Liver (tissue), 9 donors: Measurements from ENCODE around the gene SLBP. TPM values are rescaled to one million over a fixed set of nuclear protein-coding genes. Genes with fewer than 3 reads are reported as not detected.
A peak's percentile ranks its signal among the peaks of the same experiment; 100 is the strongest.

ENCODE experiments used
- DNase-seq: peaks from one replicate; pipeline ENCODE4 v3.0.0-alpha.2; 2017; ENCODE audit warnings: low spot score
- H3K27ac ChIP-seq, 2 donors: one replicate each; pipeline ENCODE4 v1.7.0; 2013; ENCODE audit warnings: inconsistent platforms in 2 of 2, low read length in 2 of 2, control low read depth in 1 of 2, low read depth in 1 of 2, mild to moderate bottlenecking in 1 of 2
- H3K27me3 ChIP-seq, 4 donors: one replicate each; pipeline versions ENCODE4 v1.6.1 to v1.7.0; 2013; ENCODE audit warnings: low read length in 3 of 4, inconsistent platforms in 1 of 4, mild to moderate bottlenecking in 1 of 4, moderate library complexity in 1 of 4; ENCODE audit not compliant: control insufficient read depth in 4 of 4, insufficient read depth in 4 of 4
- H3K36me3 ChIP-seq, 4 donors: one replicate each; pipeline versions ENCODE4 v1.6.1 to v1.7.0; 2013; ENCODE audit warnings: low read length in 3 of 4, mild to moderate bottlenecking in 3 of 4, low read depth in 1 of 4, moderate library complexity in 1 of 4; ENCODE audit not compliant: control insufficient read depth in 4 of 4, insufficient read depth in 3 of 4
- H3K4me1 ChIP-seq, 4 donors: one replicate each; pipeline versions ENCODE4 v1.6.1 to v1.7.0; 2013; ENCODE audit warnings: low read length in 3 of 4, mild to moderate bottlenecking in 3 of 4, moderate library complexity in 1 of 4; ENCODE audit not compliant: control insufficient read depth in 4 of 4, insufficient read depth in 4 of 4
- H3K4me3 ChIP-seq, 3 donors: one replicate each; pipeline versions ENCODE4 v1.6.1 to v1.7.0; 2013; ENCODE audit warnings: low read length in 3 of 3, control low read depth in 1 of 3, low read depth in 1 of 3, mild to moderate bottlenecking in 1 of 3
- H3K9ac ChIP-seq, 2 donors: one replicate each; pipeline ENCODE4 v1.7.0; 2013; ENCODE audit warnings: low read length in 2 of 2, mild to moderate bottlenecking in 2 of 2, moderate library complexity in 2 of 2, control low read depth in 1 of 2, low read depth in 1 of 2
- H3K9me3 ChIP-seq, 4 donors: one replicate each; pipeline versions ENCODE4 v1.6.1 to v1.7.0; 2013; ENCODE audit warnings: low read length in 3 of 4; ENCODE audit not compliant: control insufficient read depth in 4 of 4
- ATF3 ChIP-seq: IDR thresholded peaks from 2 replicates; pipeline ENCODE4 v1.6.1; 2016; ENCODE audit warnings: antibody characterized with exemption
- CTCF ChIP-seq: fragments of 150-350 bp; IDR thresholded peaks from 2 replicates; pipeline ENCODE4 v1.5.1; 2017; ENCODE audit warnings: improper control_type of control experiment, low read depth, low read length; ENCODE audit not compliant: missing input control
- EGR1 ChIP-seq, 2 donors: IDR thresholded peaks; 2 replicates each; pipeline ENCODE4 v1.6.1; 2016 to 2018; ENCODE audit warnings: antibody characterized with exemption in 2 of 2, low read depth in 2 of 2
- FOXA2 ChIP-seq: IDR thresholded peaks from 2 replicates; pipeline ENCODE4 v1.6.1; 2016; ENCODE audit warnings: antibody characterized with exemption
- GABPA ChIP-seq, 2 donors: IDR thresholded peaks in 1 of 2; conservative IDR thresholded peaks in 1 of 2; 2 replicates each; pipeline ENCODE4 v1.6.1; 2016; ENCODE audit warnings: antibody characterized with exemption in 2 of 2, mild to moderate bottlenecking in 1 of 2, moderate library complexity in 1 of 2
- HNF4A ChIP-seq, 2 donors: conservative IDR thresholded peaks; 2 replicates each; pipeline ENCODE4 v1.6.1; 2016; ENCODE audit warnings: antibody characterized with exemption in 2 of 2, mild to moderate bottlenecking in 2 of 2
- HNF4G ChIP-seq: IDR thresholded peaks from 2 replicates; pipeline ENCODE4 v1.6.1; 2016; ENCODE audit warnings: antibody characterized with exemption
- JUND ChIP-seq, 2 donors: IDR thresholded peaks; 2 replicates each; pipeline ENCODE4 v1.6.1; 2016; ENCODE audit warnings: antibody characterized with exemption in 2 of 2
- MAX ChIP-seq: IDR thresholded peaks from 2 replicates; pipeline ENCODE4 v1.6.1; 2016; ENCODE audit warnings: antibody characterized with exemption
- NR2F2 ChIP-seq: IDR thresholded peaks from 2 replicates; pipeline ENCODE4 v1.6.1; 2016; ENCODE audit warnings: antibody characterized with exemption
- REST ChIP-seq: IDR thresholded peaks from 2 replicates; pipeline ENCODE4 v1.6.1; 2016; ENCODE audit warnings: antibody characterized with exemption, mild to moderate bottlenecking
- RXRA ChIP-seq, 2 donors: IDR thresholded peaks; 2 replicates each; pipeline ENCODE4 v1.6.1; 2017 to 2018; ENCODE audit warnings: antibody characterized with exemption in 2 of 2, mild to moderate bottlenecking in 1 of 2
- SP1 ChIP-seq: IDR thresholded peaks from 2 replicates; pipeline ENCODE4 v1.6.1; 2018; ENCODE audit warnings: antibody characterized with exemption, mild to moderate bottlenecking
- TAF1 ChIP-seq: conservative IDR thresholded peaks from 2 replicates; pipeline ENCODE4 v1.6.1; 2016; ENCODE audit warnings: antibody characterized with exemption, mild to moderate bottlenecking
- YY1 ChIP-seq: IDR thresholded peaks from 2 replicates; pipeline ENCODE4 v1.6.1; 2016; ENCODE audit warnings: antibody characterized with exemption, mild to moderate bottlenecking
- ZBTB33 ChIP-seq: IDR thresholded peaks from 2 replicates; pipeline ENCODE4 v1.6.1; 2016; ENCODE audit warnings: antibody characterized with exemption
- WGBS: extraction: QIAGEN DNeasy Blood & Tissue Kit; methylation state at CpG from one replicate; pipeline ENCODE4 v1.1.7; 2013; 5-methylcytosine and 5-hydroxymethylcytosine counted together
- polyA plus RNA-seq, 2 donors: library from polyadenylated mRNA; stranded (reverse) in 1 of 2; unstranded in 1 of 2; fragments of 200-250 nt in 1 of 2; fragments of >200 nt in 1 of 2; fragmentation: Nextera tagmentation in 1 of 2; extraction: Ambion mirVana in 1 of 2; gene quantifications; one replicate each; pipeline versions ENCODE4 v1.2.1 to v1.2.3, GENCODE V29; 2013 to 2015
- total RNA-seq, 2 donors: library from RNA; depleted of rRNA; stranded (reverse); fragments of >200 nt; gene quantifications; one replicate each; pipeline ENCODE4 v1.2.3, GENCODE V29; 2014
- donor health status: healthy.
- donor health status: healthy.
- donor health status: healthy.
- donor health status: healthy.
- donor health status: healthy.

The SLBP gene
- total and polyA plus RNA-seq, 4 donors, result 14.7 to 64.4 (median 17.4) TPM

- no peak for TF ChIP-seq HNF4G
- no peak for TF ChIP-seq RXRA (IDR thresholded peaks at IDR 0.05)
These were observed 34.2 kb upstream of the SLBP start (continued) for GRCh38 chr4:1746265-1746691.

- peak overlapping the region; percentile 71 to 72 for H3K27ac ChIP-seq
- TF ChIP-seq YY1, result no peak
- no peak for TF ChIP-seq ATF3
- TF ChIP-seq HNF4A (conservative IDR thresholded peaks at IDR 0.05), result no peak
- TF ChIP-seq MAX, result no peak
- TF ChIP-seq ZBTB33, result no peak
- no peak for TF ChIP-seq GABPA (IDR thresholded peaks at IDR 0.05 in 1 of 2, conservative IDR thresholded peaks at IDR 0.05 in 1 of 2)
- TF ChIP-seq JUND (IDR thresholded peaks at IDR 0.05), result no peak
- no peak for TF ChIP-seq TAF1
- no peak for TF ChIP-seq FOXA2
- TF ChIP-seq CTCF, result no peak
- no peak for TF ChIP-seq EGR1 (IDR thresholded peaks at IDR 0.05; ENCODE audit: low read depth in 2 of 2)
- TF ChIP-seq SP1, result no peak
- TF ChIP-seq NR2F2, result no peak
- no peak for TF ChIP-seq HNF4G
- no peak for TF ChIP-seq REST
- DNase-seq, result no peak
- H3K9ac ChIP-seq, result no peak overlapping the region
- no peaks in the 10 kb centered on the region for H3K27me3 ChIP-seq
- H3K36me3 ChIP-seq, result peaks cover 0 to 2% (median 0%) of the 10 kb centered on the region in 4 donors
- peaks cover 11 to 30% (median 19%) of the 10 kb centered on the region in 4 donors for H3K4me1 ChIP-seq
- WGBS, result 90% methylated on average over 12 of the region's 12 CpGs
- H3K4me3 ChIP-seq, result no peak overlapping the region
- H3K9me3 ChIP-seq, result no peaks in the 10 kb centered on the region
These were observed 33.6 kb upstream of the SLBP start for GRCh38 chr4:1745697-1746096.
